Esophagus mucosa (tissue), 1 donor: ENCODE measurements around the gene TOMT. TPM values are rescaled to one million over a fixed set of nuclear protein-coding genes. Genes with fewer than 3 reads are reported as not detected.

ENCODE experiments used
- total RNA-seq: library from RNA; stranded (reverse); gene quantifications from one replicate; pipeline ENCODE4 v1.2.4, GENCODE V29; 2023
- donor health status: DM: yes; HTN: yes; CAD: no.

Gene TOMT
- total RNA-seq, 1 donor from 2014 or later: not detected

Other genes starting within 250 kb of the TOMT start
- gene DEFB131B, start 227.5 kb upstream of the TOMT start, total RNA-seq: not detected
- 3.5 TPM for gene XNDC1N, start 177.3 kb upstream of the TOMT start, total RNA-seq
- gene RNF121, start 176.9 kb upstream of the TOMT start, total RNA-seq: 17.7 TPM
- 2.5 TPM for gene IL18BP, start 107.0 kb upstream of the TOMT start, total RNA-seq
- 117 TPM for gene NUMA1, start 25.4 kb upstream of the TOMT start, total RNA-seq
- 5.5 TPM for gene LRRC51, start 25.1 kb upstream of the TOMT start, total RNA-seq
- gene LAMTOR1, start 2.6 kb upstream of the TOMT start, total RNA-seq: 81.0 TPM
- gene ANAPC15, start 6.8 kb downstream of the TOMT start, total RNA-seq: 46.0 TPM
- not detected for gene FOLR3, start 29.8 kb downstream of the TOMT start, total RNA-seq
- 0.96 TPM for gene FOLR1, start 86.2 kb downstream of the TOMT start, total RNA-seq
- gene FOLR2, start 110.9 kb downstream of the TOMT start, total RNA-seq: 0.24 TPM
- 21.2 TPM for gene INPPL1, start 118.8 kb downstream of the TOMT start, total RNA-seq
- gene PHOX2A, start 138.3 kb downstream of the TOMT start, total RNA-seq: not detected